B cell (primary cell): ENCODE results near the gene PKM. TPM values are rescaled to one million over a fixed set of nuclear protein-coding genes. Genes with fewer than 3 reads are reported as not detected.

ENCODE experiments used
- ATAC-seq: fragments of 200-7000 bp; cut with Tn5 transposase; one replicate; pipeline ENCODE4 v1.10.0; 2021; ENCODE audit warnings: low read depth, mild to moderate bottlenecking, moderate number of reproducible peaks, moderate library complexity
- CTCF ChIA-PET: fragments of 350-600 bp; sonication (Branson Sonifier 250); formaldehyde crosslinking; loops from one replicate; lab custom pipeline; 2021; ENCODE audit warnings: antibody characterized with exemption, inconsistent platforms; lab: Charles Lee
- POLR2A ChIA-PET: fragments of 350-600 bp; sonication (Branson Sonifier 250); formaldehyde crosslinking; loops from one replicate; lab custom pipeline; 2021; ENCODE audit warnings: antibody characterized with exemption; lab: Charles Lee
- DNase-seq: peaks from one replicate; pipeline ENCODE4 v3.0.0; 2013
- H2AFZ ChIP-seq: 2 replicates; pipeline ENCODE4 v1.6.1; 2012; ENCODE audit warnings: mild to moderate bottlenecking, low read depth, low read length; ENCODE audit not compliant: insufficient read depth, poor library complexity, severe bottlenecking
- H3K27ac ChIP-seq, 2 donors: 1 replicate in 1 of 2; 2 replicates in 1 of 2; pipeline ENCODE4 v1.5.1; 2012 to 2013; ENCODE audit warnings: low read length in 2 of 2, mild to moderate bottlenecking in 2 of 2, moderate library complexity in 1 of 2
- H3K27me3 ChIP-seq, 4 experiments: fragments of 200-600 bp in 1 of 4; sonication (generic) in 1 of 4; replicated peaks in 1 of 4; 1 replicate in 2 of 4; 2 replicates in 2 of 4; pipeline versions ENCODE4 v1.6.1 to v1.7.0; 2013 to 2016; ENCODE audit warnings: low read length in 3 of 4, mild to moderate bottlenecking in 2 of 4, mixed read lengths in 1 of 4, moderate library complexity in 1 of 4; ENCODE audit not compliant: insufficient read depth in 4 of 4, control insufficient read depth in 3 of 4; ENCODE audit errors: control extremely low read depth in 1 of 4
- H3K36me3 ChIP-seq, 2 experiments: replicated peaks in 1 of 2; 1 replicate in 1 of 2; 2 replicates in 1 of 2; pipeline versions ENCODE4 v1.6.1 to v1.7.1; 2013; ENCODE audit warnings: low read length in 1 of 2; ENCODE audit not compliant: insufficient read depth in 2 of 2, control insufficient read depth in 1 of 2; ENCODE audit errors: control extremely low read depth in 1 of 2, extremely low read depth in 1 of 2
- H3K4me1 ChIP-seq, 2 donors: fragments of 200-600 bp in 1 of 2; sonication (generic) in 1 of 2; 1 replicate in 1 of 2; 2 replicates in 1 of 2; pipeline versions ENCODE4 v1.5.1 to v1.6.1; 2013 to 2017; ENCODE audit warnings: low read length in 2 of 2; ENCODE audit not compliant: control insufficient read depth in 2 of 2, insufficient read depth in 2 of 2
- H3K4me2 ChIP-seq: replicated peaks from 2 replicates; pipeline ENCODE3; 2012; ENCODE audit warnings: mild to moderate bottlenecking, low read depth, low read length; ENCODE audit not compliant: poor library complexity, severe bottlenecking
- H3K4me3 ChIP-seq, 5 experiments: fragments of 200-600 bp in 1 of 5; sonication (generic) in 1 of 5; 1 replicate in 3 of 5; 2 replicates in 2 of 5; pipeline versions ENCODE4 v1.5.1 to v1.7.0; 2011 to 2016; ENCODE audit warnings: low read length in 4 of 5, mild to moderate bottlenecking in 4 of 5, low read depth in 2 of 5, control low read depth in 1 of 5, moderate library complexity in 1 of 5; ENCODE audit not compliant: insufficient read depth in 1 of 5; ENCODE audit errors: control extremely low read depth in 1 of 5, extremely low read depth in 1 of 5
- H3K79me2 ChIP-seq: fragments of 200-600 bp; sonication (generic); one replicate; pipeline ENCODE4 v1.6.0; 2016; ENCODE audit warnings: low read length; ENCODE audit not compliant: control insufficient read depth, insufficient read depth
- H3K9ac ChIP-seq: fragments of 200-600 bp; sonication (generic); 2 replicates; pipeline ENCODE4 v1.6.1; 2017; ENCODE audit warnings: mild to moderate bottlenecking, low read length, moderate library complexity
- H3K9me3 ChIP-seq, 3 donors: one replicate each; pipeline versions ENCODE4 v1.6.1 to v1.7.1; 2013; ENCODE audit warnings: low read length in 2 of 3; ENCODE audit not compliant: control insufficient read depth in 2 of 3, insufficient read depth in 1 of 3; ENCODE audit errors: control extremely low read depth in 1 of 3
- H4K20me1 ChIP-seq: 2 replicates; pipeline ENCODE4 v1.6.0; 2012; ENCODE audit warnings: mild to moderate bottlenecking, low read length; ENCODE audit not compliant: insufficient read depth, control insufficient read depth, poor library complexity, severe bottlenecking
- H3K27ac Mint-ChIP-seq: one replicate; pipeline ENCODE4 v1.8.0; 2021; ENCODE audit warnings: mixed read lengths
- H3K27me3 Mint-ChIP-seq: one replicate; pipeline ENCODE4 v1.8.0; 2021; ENCODE audit warnings: mixed read lengths
- H3K4me1 Mint-ChIP-seq: one replicate; pipeline ENCODE4 v1.8.0; 2021; ENCODE audit warnings: mixed read lengths
- H3K4me3 Mint-ChIP-seq: one replicate; pipeline ENCODE4 v1.8.0; 2021; ENCODE audit warnings: mixed read lengths
- H3K9me3 Mint-ChIP-seq: one replicate; pipeline ENCODE4 v1.8.0; 2022; ENCODE audit warnings: mixed read lengths; ENCODE audit not compliant: insufficient read depth
- EZH2 ChIP-seq: IDR thresholded peaks from 2 replicates; pipeline ENCODE4 v1.6.1; 2012; ENCODE audit warnings: borderline replicate concordance, low read depth, mild to moderate bottlenecking, moderate library complexity, low read length; ENCODE audit not compliant: insufficient read depth, poor library complexity, severe bottlenecking
- WGBS: methylation state at CpG from one replicate; pipeline ENCODE4 v1.1.5; 2013; ENCODE audit warnings: missing lambda C conversion rate; ENCODE audit not compliant: insufficient coverage; 5-methylcytosine and 5-hydroxymethylcytosine counted together
- intact Hi-C: fragments of 100-400 bp; cut with micrococcal nuclease; formaldehyde crosslinking; loops from one replicate; pipeline ENCODE4 v1.10.0; 2022
- polyA plus RNA-seq: library from polyadenylated mRNA; depleted of rRNA; stranded (reverse); fragments of >200 nt; gene quantifications from 2 replicates; pipeline ENCODE4 v1.2.3, GENCODE V29; 2012
- total RNA-seq, 2 donors: library from RNA; stranded (reverse); fragments of 120-200 nt in 1 of 2; gene quantifications; 1 replicate in 1 of 2; 2 replicates in 1 of 2; pipeline versions ENCODE4 v1.2.3 to v1.2.4, GENCODE V29; 2013 to 2022
- TF ChIP-seq, protein P1 (sequence below): fragments of 200-600 bp; IDR thresholded peaks from one replicate; pipeline ENCODE4 v1.8.0; 2022; ENCODE audit warnings: antibody characterized with exemption, mild to moderate bottlenecking

PKM gene
- total and polyA plus RNA-seq, 2 donors (not counting 1 experiment from before 2014, with no cell fraction given): 179 to 323 TPM

DNA sequence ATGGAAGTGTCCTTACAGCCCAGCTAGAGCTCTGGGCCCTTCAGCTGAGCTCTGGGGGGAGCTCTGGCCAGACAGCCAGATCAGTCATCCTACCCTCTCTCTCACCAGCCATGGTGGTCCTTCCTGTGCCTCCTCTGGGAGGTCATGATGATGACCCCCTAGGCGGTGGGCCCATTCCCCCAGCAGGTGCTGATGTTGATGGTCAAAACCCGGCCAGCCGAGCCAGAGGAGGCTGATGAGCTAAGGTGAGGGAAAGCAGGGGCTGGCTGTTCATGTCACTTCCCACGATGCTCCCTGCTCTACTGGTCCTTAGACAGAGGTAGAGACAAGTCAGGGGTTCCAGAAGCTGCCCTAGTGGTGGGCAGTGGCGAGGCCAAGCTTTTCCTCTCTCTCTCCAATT lies 68.4 kb downstream of the PKM start:
- Histone ChIP-seq H3K27me3 (peaks cover 0 to 3% (median 0%) of the 10 kb centered on the region in 4 experiments), H3K79me2 (no peaks in the 10 kb centered on the region), H3K4me3 (no peak overlapping the region), H2AFZ (no peak overlapping the region), H4K20me1 (no peaks in the 10 kb centered on the region), H3K9me3 (no peaks in the 10 kb centered on the region), H3K4me1 (no peaks in the 10 kb centered on the region), H3K9ac (no peak overlapping the region), H3K36me3 (no peaks in the 10 kb centered on the region), H3K27ac (no peak overlapping the region), H3K4me2 (no peak overlapping the region)
- intact Hi-C loops: no loop called here
- WGBS: 91% methylated on average over 5 of the region's 5 CpGs
- Mint-ChIP-seq H3K27ac (no peak overlapping the region), H3K27me3 (peaks cover 7% of the 10 kb centered on the region), H3K9me3 (no peaks in the 10 kb centered on the region), H3K4me1 (no peaks in the 10 kb centered on the region), H3K4me3 (no peak overlapping the region)
- no peak for DNase-seq
- no peak for TF ChIP-seq EZH2
- TF ChIP-seq, protein P1, sequence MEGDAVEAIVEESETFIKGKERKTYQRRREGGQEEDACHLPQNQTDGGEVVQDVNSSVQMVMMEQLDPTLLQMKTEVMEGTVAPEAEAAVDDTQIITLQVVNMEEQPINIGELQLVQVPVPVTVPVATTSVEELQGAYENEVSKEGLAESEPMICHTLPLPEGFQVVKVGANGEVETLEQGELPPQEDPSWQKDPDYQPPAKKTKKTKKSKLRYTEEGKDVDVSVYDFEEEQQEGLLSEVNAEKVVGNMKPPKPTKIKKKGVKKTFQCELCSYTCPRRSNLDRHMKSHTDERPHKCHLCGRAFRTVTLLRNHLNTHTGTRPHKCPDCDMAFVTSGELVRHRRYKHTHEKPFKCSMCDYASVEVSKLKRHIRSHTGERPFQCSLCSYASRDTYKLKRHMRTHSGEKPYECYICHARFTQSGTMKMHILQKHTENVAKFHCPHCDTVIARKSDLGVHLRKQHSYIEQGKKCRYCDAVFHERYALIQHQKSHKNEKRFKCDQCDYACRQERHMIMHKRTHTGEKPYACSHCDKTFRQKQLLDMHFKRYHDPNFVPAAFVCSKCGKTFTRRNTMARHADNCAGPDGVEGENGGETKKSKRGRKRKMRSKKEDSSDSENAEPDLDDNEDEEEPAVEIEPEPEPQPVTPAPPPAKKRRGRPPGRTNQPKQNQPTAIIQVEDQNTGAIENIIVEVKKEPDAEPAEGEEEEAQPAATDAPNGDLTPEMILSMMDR: no peak
- CTCF ChIA-PET: interaction anchor here (1.8 to 1.9 kb wide), 2 partner anchors 381 to 418 kb away, joined by 7 to 8 read pairs; no protein-coding TSS in a partner anchor
- POLR2A ChIA-PET: no interaction called here
- no peak for ATAC-seq

DNA sequence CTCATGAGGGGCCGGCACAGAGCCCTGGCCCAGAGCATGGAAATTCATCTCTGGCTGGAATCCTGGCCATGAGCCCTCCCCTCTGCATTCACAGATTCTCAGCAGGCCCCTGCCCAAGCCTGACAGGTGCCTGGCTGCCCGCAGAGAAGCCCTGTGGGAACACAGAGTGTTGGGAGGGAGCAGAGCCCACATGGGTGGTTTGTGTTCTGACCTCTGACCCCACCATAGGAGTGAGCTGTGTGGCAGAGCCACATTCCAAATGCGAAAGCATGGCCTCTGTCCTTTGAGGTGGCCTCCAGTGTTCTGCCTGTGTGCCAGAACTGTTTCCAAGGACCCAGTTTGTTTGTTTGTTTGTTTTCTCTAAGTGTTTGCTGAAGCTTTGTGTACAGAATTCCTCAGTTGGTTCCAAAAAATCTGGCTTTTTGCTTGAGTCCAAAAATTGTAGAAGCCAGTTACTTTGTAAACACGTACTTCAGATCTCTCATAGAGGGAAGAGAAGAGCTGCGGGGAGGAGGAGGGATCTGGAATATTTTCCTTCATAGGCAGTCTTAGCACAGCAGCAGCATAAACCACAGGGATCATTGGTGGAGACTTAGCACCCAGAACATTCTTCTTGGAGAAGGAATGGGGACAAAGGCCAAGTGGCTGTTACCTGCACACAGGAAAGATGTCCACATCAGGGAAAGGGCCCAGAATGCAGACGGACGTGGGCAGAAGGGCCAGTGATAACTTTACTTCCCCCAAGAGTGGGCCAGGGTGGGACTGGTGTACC lies 69.4 kb downstream of the PKM start:
- no peak overlapping the region for H3K27ac Mint-ChIP-seq

More for the DNA sequence above, 69.4 kb downstream of the PKM start:
- no peaks in the 10 kb centered on the region for H3K9me3 Mint-ChIP-seq
- Histone ChIP-seq H3K9me3 (no peaks in the 10 kb centered on the region), H3K79me2 (no peaks in the 10 kb centered on the region), H3K36me3 (no peaks in the 10 kb centered on the region), H4K20me1 (no peaks in the 10 kb centered on the region), H3K4me3 (no peak overlapping the region), H3K27ac (no peak overlapping the region), H3K27me3 (peaks cover 0 to 2% (median 0%) of the 10 kb centered on the region in 4 experiments), H2AFZ (no peak overlapping the region), H3K9ac (no peak overlapping the region), H3K4me2 (no peak overlapping the region), H3K4me1 (no peaks in the 10 kb centered on the region)
- TF ChIP-seq, protein P1: no peak
- TF ChIP-seq EZH2: no peak
- no peak for DNase-seq
- CTCF ChIA-PET: interaction anchor here (1.8 kb wide), 1 partner anchor 380 kb away, joined by 8 read pairs; no protein-coding TSS in a partner anchor
- 86% methylated on average over 6 of the region's 7 CpGs for WGBS
- POLR2A ChIA-PET: no interaction called here
- peaks cover 3% of the 10 kb centered on the region for H3K27me3 Mint-ChIP-seq
- intact Hi-C loops: no loop called here
- no peaks in the 10 kb centered on the region for H3K4me1 Mint-ChIP-seq
- H3K4me3 Mint-ChIP-seq: no peak overlapping the region
- ATAC-seq: no peak
